Adipocyte (in vitro differentiated cells): ENCODE results near the gene SLC39A11.

Source experiments
- DNase-seq: peaks from one replicate; pipeline ENCODE4 v3.0.0-alpha.2; 2015; ENCODE audit warnings: low read depth
- H3K27me3 ChIP-seq: replicated peaks from 2 replicates; pipeline ENCODE4 v1.7.0; 2013; ENCODE audit warnings: mild to moderate bottlenecking, low read length, moderate library complexity; ENCODE audit not compliant: control insufficient read depth, insufficient read depth
- H3K36me3 ChIP-seq: 2 replicates; pipeline ENCODE4 v1.7.0; 2013; ENCODE audit warnings: low read length, mild to moderate bottlenecking, moderate library complexity; ENCODE audit not compliant: control insufficient read depth, insufficient read depth, severe bottlenecking
- H3K4me1 ChIP-seq: 2 replicates; pipeline ENCODE4 v1.7.0; 2013; ENCODE audit warnings: mild to moderate bottlenecking, low read length, moderate library complexity; ENCODE audit not compliant: control insufficient read depth, insufficient read depth
- H3K4me3 ChIP-seq: 2 replicates; pipeline ENCODE4 v1.7.0; 2013; ENCODE audit warnings: mild to moderate bottlenecking, low read length, moderate library complexity
- H3K9ac ChIP-seq: 2 replicates; pipeline ENCODE4 v1.7.0; 2013; ENCODE audit warnings: mild to moderate bottlenecking, low read length, moderate library complexity
- H3K9me3 ChIP-seq: 2 replicates; pipeline ENCODE4 v1.7.0; 2013; ENCODE audit warnings: mild to moderate bottlenecking, low read length, moderate library complexity; ENCODE audit not compliant: control insufficient read depth

Gene SLC39A11

DNA sequence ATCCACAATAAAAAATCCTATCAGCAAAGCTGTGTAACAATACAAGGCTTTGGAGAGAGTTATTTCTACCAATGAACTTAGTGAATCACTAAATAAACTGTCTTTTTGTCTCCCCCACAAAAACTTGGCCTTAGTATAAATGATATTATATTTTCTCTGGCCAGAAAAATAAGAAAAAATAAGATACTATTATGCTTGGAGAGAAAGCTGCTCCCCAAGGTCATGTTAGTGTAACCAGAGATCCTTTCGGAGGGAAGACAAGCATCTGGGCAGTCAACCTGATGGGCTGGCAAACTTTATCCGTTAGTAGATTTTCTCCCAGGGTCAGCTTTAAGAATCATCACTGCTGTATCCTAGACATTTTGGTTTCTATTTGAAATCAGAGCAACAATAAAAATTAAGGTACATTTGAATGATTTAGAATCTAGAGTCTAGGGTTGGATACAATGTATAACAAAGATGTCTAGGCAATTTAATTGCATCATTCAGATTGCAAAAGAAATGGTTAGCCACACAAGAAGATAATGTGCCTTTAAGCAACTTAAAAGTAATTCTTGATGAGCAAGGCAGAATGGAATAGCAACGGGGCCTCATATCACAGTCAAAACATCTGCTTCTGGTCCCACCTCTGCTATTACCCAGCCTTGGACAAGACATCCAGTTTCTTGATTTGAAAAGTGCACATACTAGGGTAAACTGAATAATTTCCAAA lies 280.4 kb downstream of the SLC39A11 start:
- peaks cover 4% of the 10 kb centered on the region for H3K9me3 ChIP-seq
- no peaks in the 10 kb centered on the region for H3K27me3 ChIP-seq
- no peak overlapping the region for H3K4me3 ChIP-seq
- DNase-seq, result no peak
- no peaks in the 10 kb centered on the region for H3K4me1 ChIP-seq
- no peak overlapping the region for H3K9ac ChIP-seq
- H3K36me3 ChIP-seq, result peaks cover 3% of the 10 kb centered on the region

DNA sequence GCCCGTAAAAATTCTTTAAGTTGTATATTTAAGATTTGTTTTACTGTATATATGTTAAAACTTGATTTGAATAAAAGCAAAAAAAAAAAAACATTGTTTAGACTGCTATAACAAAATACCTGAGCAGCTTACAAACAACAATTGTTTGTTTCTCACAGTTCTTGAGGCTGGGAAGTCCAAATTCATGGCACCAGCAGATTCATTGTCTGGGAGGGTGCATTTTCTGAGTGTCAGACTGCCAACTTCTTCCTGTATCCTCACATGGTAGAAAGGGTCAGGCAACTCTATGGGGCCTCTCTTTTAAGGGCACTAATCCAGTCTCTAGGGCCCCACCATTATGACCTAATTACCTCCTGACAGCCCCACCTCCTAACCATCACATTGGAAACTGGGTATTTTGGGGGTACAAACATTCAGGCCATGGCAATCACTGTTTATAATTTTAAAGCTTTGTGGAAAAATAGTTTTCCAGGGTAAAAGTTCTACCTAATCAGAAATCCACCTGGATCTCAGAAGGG lies 281.4 kb downstream of the SLC39A11 start:
- Histone ChIP-seq H3K9me3 (peaks cover 4% of the 10 kb centered on the region), H3K4me1 (no peaks in the 10 kb centered on the region), H3K36me3 (peaks cover 3% of the 10 kb centered on the region), H3K27me3 (no peaks in the 10 kb centered on the region), H3K4me3 (no peak overlapping the region), H3K9ac (no peak overlapping the region)
- DNase-seq, result no peak

DNA sequence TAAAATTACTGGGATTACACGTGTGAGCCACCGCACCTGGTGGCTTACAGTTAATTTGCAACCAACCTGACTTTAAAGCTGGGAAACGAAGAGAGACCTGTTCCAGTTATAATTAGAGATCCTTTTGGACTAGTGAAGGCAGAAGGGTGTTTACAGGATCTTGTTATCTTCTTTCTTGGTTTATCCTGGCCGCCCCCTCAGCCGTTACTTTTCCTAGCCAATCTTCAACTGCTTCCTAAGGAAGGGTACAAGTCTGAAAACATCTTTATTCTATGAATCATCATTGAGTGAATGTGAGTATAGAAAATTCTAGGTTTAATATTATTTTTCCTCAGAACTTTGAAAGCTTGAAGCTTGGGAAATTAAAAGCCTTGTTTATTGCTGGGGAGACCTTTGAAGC lies 286.5 kb downstream of the SLC39A11 start:
- no peaks in the 10 kb centered on the region for H3K36me3 ChIP-seq
- H3K4me3 ChIP-seq, result no peak overlapping the region
- no peaks in the 10 kb centered on the region for H3K27me3 ChIP-seq

DNA sequence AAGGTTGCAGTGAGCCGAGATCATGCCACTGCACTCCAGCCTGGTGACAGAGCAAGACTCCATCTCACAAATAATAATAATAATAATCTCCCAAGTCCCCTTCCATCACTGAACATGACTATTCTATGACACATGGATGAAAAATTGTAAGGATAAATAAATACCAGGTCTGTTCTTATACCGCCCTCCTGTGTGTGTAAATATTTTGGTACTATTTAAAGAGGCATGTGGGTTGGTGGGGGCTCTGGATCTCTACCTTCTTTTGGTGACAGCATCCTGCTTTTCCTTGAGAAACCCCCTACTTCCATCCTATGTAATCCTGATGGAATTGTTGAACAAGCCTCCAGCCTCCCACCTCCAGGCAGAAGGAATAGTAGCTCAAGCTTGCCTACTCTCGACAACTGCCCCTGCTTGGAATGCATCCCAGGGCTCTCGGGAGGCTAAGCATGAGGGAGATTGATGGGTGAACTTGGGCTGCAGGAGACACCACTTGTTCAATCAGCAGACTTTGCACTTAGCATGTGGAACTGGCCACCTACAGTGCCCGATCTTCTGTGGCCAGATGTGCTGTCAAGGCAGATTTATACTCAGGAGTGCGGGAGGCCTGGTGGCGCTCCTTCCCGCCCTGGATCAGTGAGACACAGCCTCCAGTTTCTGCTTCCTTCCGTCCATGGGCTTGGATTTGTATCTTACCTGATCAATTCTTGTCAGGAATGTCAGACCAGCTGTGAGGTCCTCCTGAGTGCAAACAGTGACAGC lies 287.4 kb downstream of the SLC39A11 start:
- no peaks in the 10 kb centered on the region for H3K27me3 ChIP-seq
- peaks cover 3% of the 10 kb centered on the region for H3K9me3 ChIP-seq
- no peaks in the 10 kb centered on the region for H3K4me1 ChIP-seq
- no peak overlapping the region for H3K4me3 ChIP-seq
- peak; percentile 4 for DNase-seq
- no peaks in the 10 kb centered on the region for H3K36me3 ChIP-seq
- no peak overlapping the region for H3K9ac ChIP-seq

More for the DNA sequence above, 286.5 kb downstream of the SLC39A11 start:
- DNase-seq, result no peak
- H3K9ac ChIP-seq, result no peak overlapping the region
- H3K9me3 ChIP-seq, result peaks cover 1% of the 10 kb centered on the region
- no peaks in the 10 kb centered on the region for H3K4me1 ChIP-seq

DNA sequence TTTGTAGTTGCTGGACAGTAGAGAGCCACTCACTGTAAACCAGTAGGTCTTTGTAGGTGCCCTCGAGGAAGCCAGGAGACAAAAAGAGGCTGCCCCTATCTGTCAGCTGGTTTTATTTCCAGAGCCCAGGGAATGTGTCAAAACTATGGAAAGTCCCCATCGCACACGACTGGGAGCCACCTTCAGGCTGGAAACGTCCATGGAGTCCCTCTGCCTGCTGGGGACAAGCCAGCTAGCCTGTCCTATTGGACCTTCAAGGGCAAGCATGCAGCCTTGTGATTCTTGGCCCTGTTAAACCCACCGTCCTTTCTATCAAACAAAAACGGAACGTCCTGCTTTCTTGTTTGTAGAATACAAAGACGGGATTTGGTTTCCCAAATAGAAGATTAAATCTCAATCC lies 289.8 kb downstream of the SLC39A11 start:
- H3K9me3 ChIP-seq, result peaks cover 10% of the 10 kb centered on the region
- no peak overlapping the region for H3K9ac ChIP-seq
- H3K36me3 ChIP-seq, result no peaks in the 10 kb centered on the region

DNA sequence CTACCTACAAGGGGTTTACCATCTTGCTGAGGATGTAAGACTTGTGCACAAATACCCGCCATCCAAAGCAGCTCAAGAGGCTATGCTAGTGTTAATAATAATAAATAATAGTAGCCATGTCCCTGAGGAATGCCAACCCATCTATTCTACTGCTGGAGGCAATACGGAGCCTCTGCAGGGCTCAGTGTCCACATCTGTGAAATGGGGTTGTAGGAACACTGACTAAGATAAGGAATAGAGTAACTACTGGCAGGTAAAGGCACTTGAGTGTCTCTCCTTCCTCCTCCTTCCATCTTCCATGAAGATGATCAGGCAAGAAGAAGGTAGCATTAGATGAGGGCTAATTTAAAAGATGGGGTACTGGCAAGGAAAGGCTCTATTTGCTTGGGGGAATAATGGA lies 295.3 kb downstream of the SLC39A11 start:
- no peak overlapping the region for H3K4me3 ChIP-seq
- peaks cover 2% of the 10 kb centered on the region for H3K36me3 ChIP-seq
- no peak for DNase-seq
- no peaks in the 10 kb centered on the region for H3K4me1 ChIP-seq
- no peaks in the 10 kb centered on the region for H3K27me3 ChIP-seq
- H3K9ac ChIP-seq, result no peak overlapping the region
- H3K9me3 ChIP-seq, result peaks cover 47% of the 10 kb centered on the region

More for the DNA sequence above, 289.8 kb downstream of the SLC39A11 start:
- DNase-seq, result no peak
- H3K4me1 ChIP-seq, result no peaks in the 10 kb centered on the region
- H3K27me3 ChIP-seq, result no peaks in the 10 kb centered on the region
- no peak overlapping the region for H3K4me3 ChIP-seq

DNA sequence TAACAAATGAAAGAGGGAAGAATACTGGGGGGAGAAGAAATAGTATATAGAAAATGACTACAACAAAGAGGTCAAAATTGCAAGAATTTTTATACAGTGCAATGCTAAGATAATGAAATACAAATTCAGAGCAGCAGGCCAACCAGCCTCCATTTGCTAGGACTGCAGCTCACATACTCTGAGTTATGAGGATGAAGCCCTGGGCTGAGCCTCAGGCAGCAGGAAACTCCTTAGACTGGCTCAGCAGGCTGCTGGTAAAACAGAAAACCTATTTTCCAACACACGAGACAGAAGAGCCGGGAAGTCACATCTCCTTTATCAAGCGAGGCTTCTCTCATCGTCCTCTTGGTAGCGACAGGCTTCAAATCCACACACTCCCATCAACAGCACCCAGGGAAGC lies 296.5 kb downstream of the SLC39A11 start:
- peaks cover 7% of the 10 kb centered on the region for H3K36me3 ChIP-seq
- H3K9ac ChIP-seq, result no peak overlapping the region
- peaks cover 52% of the 10 kb centered on the region for H3K9me3 ChIP-seq
- no peak for DNase-seq
- H3K4me1 ChIP-seq, result no peaks in the 10 kb centered on the region
- no peaks in the 10 kb centered on the region for H3K27me3 ChIP-seq
- no peak overlapping the region for H3K4me3 ChIP-seq

DNA sequence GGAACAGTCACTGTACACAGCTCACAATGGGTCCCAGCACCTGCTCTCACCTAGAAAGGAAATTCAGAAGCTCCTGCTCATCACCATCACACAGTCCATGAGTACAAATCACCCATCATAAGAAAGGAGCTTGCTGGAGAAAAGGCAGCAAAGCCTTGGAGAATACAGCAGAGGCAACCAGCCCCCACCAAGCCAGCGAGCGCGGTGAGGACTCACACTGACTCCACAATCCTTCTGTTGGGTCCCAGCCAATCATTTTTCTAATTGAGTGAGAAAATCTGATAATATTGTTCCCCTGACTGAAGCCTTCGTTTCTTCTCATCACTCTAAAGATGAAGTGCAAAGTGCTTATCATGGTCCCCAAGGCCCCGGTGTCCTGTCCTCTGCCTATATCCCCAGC lies 298.3 kb downstream of the SLC39A11 start:
- DNase-seq, result no peak
- H3K4me1 ChIP-seq, result no peaks in the 10 kb centered on the region
- H3K9me3 ChIP-seq, result peaks cover 45% of the 10 kb centered on the region
- no peak overlapping the region for H3K4me3 ChIP-seq
- no peak overlapping the region for H3K9ac ChIP-seq
- peaks cover 7% of the 10 kb centered on the region for H3K36me3 ChIP-seq
- no peaks in the 10 kb centered on the region for H3K27me3 ChIP-seq

DNA sequence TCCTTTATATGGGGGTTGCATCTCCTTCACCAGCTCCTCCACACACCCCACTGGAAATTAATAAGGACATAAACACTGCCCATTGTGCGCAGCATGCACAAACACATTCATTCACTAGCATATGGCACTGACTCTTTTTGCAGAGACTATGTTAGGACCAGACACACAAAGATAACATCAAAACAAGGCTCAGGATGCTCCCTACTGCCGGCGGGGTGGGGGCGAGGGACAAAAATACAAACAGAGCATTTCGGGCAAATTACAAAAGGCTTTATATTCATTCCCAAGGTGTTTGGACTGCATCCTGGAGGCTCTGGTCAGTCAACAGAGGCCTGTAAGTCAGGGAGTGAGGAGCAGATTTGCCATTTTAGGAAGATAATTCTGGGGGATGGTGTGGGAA lies 299.7 kb downstream of the SLC39A11 start:
- Histone ChIP-seq H3K36me3 (peaks cover 7% of the 10 kb centered on the region), H3K4me3 (no peak overlapping the region), H3K27me3 (no peaks in the 10 kb centered on the region), H3K9me3 (peaks cover 42% of the 10 kb centered on the region), H3K4me1 (no peaks in the 10 kb centered on the region), H3K9ac (no peak overlapping the region)
- no peak for DNase-seq

DNA sequence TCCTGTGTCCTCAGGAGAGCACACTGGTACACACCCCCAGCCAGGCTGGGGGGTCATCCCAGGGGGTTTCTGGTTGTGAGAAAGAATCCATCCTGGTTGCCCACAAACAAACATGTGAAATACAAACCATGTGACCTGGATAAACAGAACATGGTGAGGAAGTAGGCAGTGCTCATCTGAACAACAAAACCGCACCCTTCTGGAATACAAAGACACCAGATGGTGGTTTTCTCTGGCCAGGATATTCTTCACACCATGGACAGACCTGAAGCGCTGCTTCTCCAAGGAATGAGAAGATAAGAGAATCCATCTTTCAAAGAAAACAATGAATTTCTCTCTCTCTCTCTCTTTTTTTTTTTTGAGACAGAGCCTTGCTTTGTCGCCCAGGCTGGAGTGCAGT lies 302.3 kb downstream of the SLC39A11 start:
- DNase-seq, result no peak
- Histone ChIP-seq H3K4me1 (no peaks in the 10 kb centered on the region), H3K27me3 (no peaks in the 10 kb centered on the region), H3K36me3 (peaks cover 7% of the 10 kb centered on the region), H3K9ac (no peak overlapping the region), H3K9me3 (peaks cover 35% of the 10 kb centered on the region), H3K4me3 (no peak overlapping the region)

DNA sequence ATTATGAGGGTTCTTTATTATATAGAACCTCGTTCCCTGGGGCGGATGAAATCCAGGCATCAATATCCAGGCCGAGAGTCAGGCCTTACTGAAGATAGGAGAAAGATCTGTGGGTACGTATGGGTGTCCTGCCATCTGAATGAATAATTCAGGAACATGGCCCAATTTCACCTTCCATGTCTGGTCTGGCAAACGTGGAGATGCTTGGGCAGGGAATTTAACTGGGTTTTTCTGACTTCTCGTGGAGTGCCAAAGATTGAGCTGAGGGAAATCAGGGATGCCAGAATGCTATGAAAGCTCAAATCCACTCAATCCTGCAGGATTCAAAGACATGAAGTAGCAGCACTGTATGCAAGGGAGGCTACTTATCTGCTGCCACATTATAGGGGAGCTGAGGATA lies 302.8 kb downstream of the SLC39A11 start:
- DNase-seq, result no peak
- H3K27me3 ChIP-seq, result no peaks in the 10 kb centered on the region
- peaks cover 7% of the 10 kb centered on the region for H3K36me3 ChIP-seq
- no peak overlapping the region for H3K9ac ChIP-seq
- H3K4me1 ChIP-seq, result no peaks in the 10 kb centered on the region
- H3K9me3 ChIP-seq, result peaks cover 30% of the 10 kb centered on the region
- no peak overlapping the region for H3K4me3 ChIP-seq
